ENCODE data around the gene CDH22.

CDH22 gene

GRCh38 chr20:46227272-46227767 is 81.0 kb downstream of the CDH22 start:
- TF ChIP-seq SIN3A (IDR thresholded peaks at IDR 0.05; ENCODE audit: borderline replicate concordance, insufficient read depth, low read length) (no peak), TAF1 (IDR thresholded peaks at IDR 0.05; ENCODE audit: borderline replicate concordance, insufficient read depth, low read length) (no peak), POLR2AphosphoS5 (IDR thresholded peaks at IDR 0.05; ENCODE audit: low read depth, low read length) (no peak), REST (IDR thresholded peaks at IDR 0.05; ENCODE audit: insufficient read depth in 1 of 2, low read depth in 2 of 2, low read length in 2 of 2) (no peak), FOXP2 (optimal IDR thresholded peaks at IDR 0.05; ENCODE audit: borderline replicate concordance, extremely low read depth, extremely low read length, insufficient read depth) (no peak)

GRCh38 chr20:46226602-46227001 is 81.7 kb downstream of the CDH22 start:
- no peak for TF ChIP-seq TAF1 (IDR thresholded peaks at IDR 0.05; ENCODE audit: borderline replicate concordance, insufficient read depth, low read length)
- no peak for TF ChIP-seq REST (IDR thresholded peaks at IDR 0.05; ENCODE audit: insufficient read depth in 1 of 2, low read depth in 2 of 2, low read length in 2 of 2)
- TF ChIP-seq SIN3A (IDR thresholded peaks at IDR 0.05; ENCODE audit: borderline replicate concordance, insufficient read depth, low read length), result no peak
- no peak for TF ChIP-seq FOXP2 (optimal IDR thresholded peaks at IDR 0.05; ENCODE audit: borderline replicate concordance, extremely low read depth, extremely low read length, insufficient read depth)
- no peak for TF ChIP-seq POLR2AphosphoS5 (IDR thresholded peaks at IDR 0.05; ENCODE audit: low read depth, low read length)

- TF ChIP-seq REST (IDR thresholded peaks at IDR 0.05; ENCODE audit: insufficient read depth in 1 of 2, low read depth in 2 of 2, low read length in 2 of 2), result no peak
- TF ChIP-seq SIN3A (IDR thresholded peaks at IDR 0.05; ENCODE audit: borderline replicate concordance, insufficient read depth, low read length), result no peak
- TF ChIP-seq FOXP2 (optimal IDR thresholded peaks at IDR 0.05; ENCODE audit: borderline replicate concordance, extremely low read depth, extremely low read length, insufficient read depth), result no peak
- TF ChIP-seq TAF1 (IDR thresholded peaks at IDR 0.05; ENCODE audit: borderline replicate concordance, insufficient read depth, low read length), result no peak
- TF ChIP-seq POLR2AphosphoS5 (IDR thresholded peaks at IDR 0.05; ENCODE audit: low read depth, low read length), result no peak
Measured at GRCh38 chr20:46222521-46223007, 85.7 kb downstream of the CDH22 start.

- TF ChIP-seq FOXP2 (optimal IDR thresholded peaks at IDR 0.05; ENCODE audit: borderline replicate concordance, extremely low read depth, extremely low read length, insufficient read depth), result no peak
- no peak for TF ChIP-seq POLR2AphosphoS5 (IDR thresholded peaks at IDR 0.05; ENCODE audit: low read depth, low read length)
Measured at GRCh38 chr20:46221256-46221833, 87.0 kb downstream of the CDH22 start.

- no peak for TF ChIP-seq REST (IDR thresholded peaks at IDR 0.05; ENCODE audit: insufficient read depth in 1 of 2, low read depth in 2 of 2, low read length in 2 of 2)
- TF ChIP-seq POLR2AphosphoS5 (IDR thresholded peaks at IDR 0.05; ENCODE audit: low read depth, low read length), result no peak
- TF ChIP-seq FOXP2 (optimal IDR thresholded peaks at IDR 0.05; ENCODE audit: borderline replicate concordance, extremely low read depth, extremely low read length, insufficient read depth), result no peak
- TF ChIP-seq SIN3A (IDR thresholded peaks at IDR 0.05; ENCODE audit: borderline replicate concordance, insufficient read depth, low read length), result no peak
Measured at GRCh38 chr20:46220455-46221207, 87.7 kb downstream of the CDH22 start.
